HCT116 (cell line): ENCODE results near the gene TENM4. TPM values are rescaled to one million over a fixed set of nuclear protein-coding genes. Genes with fewer than 3 reads are reported as not detected.

Source experiments
- ATAC-seq: fragments of 200-7000 bp; cut with Tn5 transposase; 2 replicates; pipeline ENCODE4 v1.9.1; 2020; ENCODE audit warnings: mild to moderate bottlenecking, moderate library complexity
- BruUV-seq: library from RNA; stranded (reverse); fragments of 400-500 nt; replicated peaks from 2 replicates; lab custom pipeline; 2021; lab: Mats Ljungman, UMichigan
- CTCF ChIA-PET: fragments of 300-600 bp; sonication (Branson Sonifier 250); formaldehyde crosslinking; loops from one replicate; lab custom pipeline; 2021; ENCODE audit warnings: antibody characterized with exemption; lab: Charles Lee
- POLR2A ChIA-PET: fragments of 300-600, 350-600 bp; sonication (Branson Sonifier 250); formaldehyde crosslinking; loops from one replicate; lab custom pipeline; 2021; ENCODE audit warnings: antibody characterized with exemption; lab: Charles Lee
- RAD21 ChIA-PET, 2 experiments: fragments of 300-600 bp; sonication (Branson Sonifier 250); formaldehyde crosslinking; loops; one replicate each; lab custom pipeline; 2023; ENCODE audit warnings: low total read pairs in 2 of 2; ENCODE audit not compliant: uncharacterized antibody in 2 of 2, unreplicated experiment in 2 of 2, low non-redundant PET in 1 of 2; lab: Charles Lee
- DNase-seq: peaks from one replicate; pipeline ENCODE4 v3.0.0-alpha.2; 2010; ENCODE audit warnings: low read depth, low spot score
- H2AFZ ChIP-seq: fragments of 200-600 bp; shearing (Covaris generic), sonication (generic); 2 replicates; pipeline ENCODE4 v1.6.1; 2017; ENCODE audit warnings: low read depth, mixed run types, mixed read lengths, antibody characterized with exemption, low read length; ENCODE audit not compliant: poor library complexity, severe bottlenecking
- H3K27ac ChIP-seq: 2 replicates; pipeline ENCODE4 v1.5.1; 2012; ENCODE audit warnings: low read depth, low read length
- H3K27me3 ChIP-seq: fragments of 200-600 bp; sonication (generic); 2 replicates; pipeline ENCODE4 v1.6.1; 2016; ENCODE audit warnings: mixed run types, low read length, mixed read lengths; ENCODE audit not compliant: insufficient read depth
- H3K36me3 ChIP-seq, 2 experiments: fragments of 200-500 bp in 1 of 2; fragments of 200-600 bp in 1 of 2; sonication (Bioruptor generic) in 1 of 2; sonication (generic) in 1 of 2; 2 replicates each; pipeline versions ENCODE4 v1.5.1 to v1.6.1; 2014 to 2016; ENCODE audit warnings: low read length in 2 of 2, inconsistent platforms in 1 of 2, mixed read lengths in 1 of 2, mixed run types in 1 of 2; ENCODE audit not compliant: insufficient read depth in 2 of 2, control insufficient read depth in 1 of 2
- H3K4me1 ChIP-seq, 2 experiments: fragments of 200-600 bp in 1 of 2; sonication (generic) in 1 of 2; 2 replicates each; pipeline versions ENCODE4 v1.5.1 to v1.6.1; 2012 to 2017; ENCODE audit warnings: low read length in 2 of 2, inconsistent platforms in 1 of 2, mild to moderate bottlenecking in 1 of 2, mixed read lengths in 1 of 2, mixed run types in 1 of 2, moderate library complexity in 1 of 2; ENCODE audit not compliant: insufficient read depth in 2 of 2, control insufficient read depth in 1 of 2
- H3K4me2 ChIP-seq: fragments of 200-600 bp; sonication (generic); 2 replicates; pipeline ENCODE4 v1.6.1; 2017; ENCODE audit warnings: mixed run types, low read length, mixed read lengths
- H3K4me3 ChIP-seq, 2 experiments: fragments of 200-600 bp in 1 of 2; sonication (generic) in 1 of 2; replicated peaks in 1 of 2; 2 replicates each; pipeline ENCODE4 v1.5.1; 2011 to 2016; ENCODE audit warnings: low read length in 2 of 2, control low read depth in 1 of 2, low read depth in 1 of 2, mild to moderate bottlenecking in 1 of 2, mixed read lengths in 1 of 2, mixed run types in 1 of 2
- H3K79me2 ChIP-seq: fragments of 200-600 bp; sonication (generic); 2 replicates; pipeline ENCODE4 v1.6.1; 2017; ENCODE audit warnings: mild to moderate bottlenecking, mixed run types, low read length, moderate library complexity, mixed read lengths; ENCODE audit not compliant: insufficient read depth
- H3K9ac ChIP-seq: fragments of 200-600 bp; sonication (generic); 2 replicates; pipeline ENCODE4 v1.6.1; 2016; ENCODE audit warnings: low read length, mixed read lengths
- H3K9me2 ChIP-seq: fragments of 200-600 bp; sonication (generic), shearing (Covaris generic); 2 replicates; pipeline ENCODE4 v1.6.1; 2017; ENCODE audit warnings: mixed run types, mild to moderate bottlenecking, moderate library complexity; ENCODE audit not compliant: insufficient read depth
- H3K9me3 ChIP-seq, 2 experiments: fragments of 200-500 bp in 1 of 2; fragments of 200-600 bp in 1 of 2; sonication (Bioruptor generic) in 1 of 2; sonication (generic) in 1 of 2; 2 replicates each; pipeline ENCODE4 v1.6.1; 2014 to 2017; ENCODE audit warnings: low read length in 2 of 2, mixed read lengths in 2 of 2, inconsistent platforms in 1 of 2, low read depth in 1 of 2, mild to moderate bottlenecking in 1 of 2, mixed run types in 1 of 2, moderate library complexity in 1 of 2; ENCODE audit not compliant: control insufficient read depth in 1 of 2, insufficient read depth in 1 of 2
- H4K20me1 ChIP-seq: fragments of 200-600 bp; sonication (generic), shearing (Covaris generic); 2 replicates; pipeline ENCODE4 v1.6.1; 2017; ENCODE audit warnings: mixed run types, mild to moderate bottlenecking, moderate library complexity; ENCODE audit not compliant: insufficient read depth
- CEBPB ChIP-seq: IDR thresholded peaks from 2 replicates; pipeline ENCODE4 v1.6.1; 2012; ENCODE audit warnings: low read depth
- ELF1 ChIP-seq: IDR thresholded peaks from 2 replicates; pipeline ENCODE4 v1.6.1; 2012; ENCODE audit warnings: low read depth, borderline replicate concordance
- JUND ChIP-seq: IDR thresholded peaks from 2 replicates; pipeline ENCODE4 v1.6.1; 2012
- REST ChIP-seq: IDR thresholded peaks from 2 replicates; pipeline ENCODE4 v1.6.1; 2012; ENCODE audit warnings: low read depth
- SIN3A ChIP-seq: IDR thresholded peaks from 2 replicates; pipeline ENCODE4 v1.6.1; 2012; ENCODE audit warnings: low read depth
- ZBTB33 ChIP-seq: IDR thresholded peaks from 2 replicates; pipeline ENCODE4 v1.6.1; 2011; ENCODE audit warnings: mild to moderate bottlenecking, low read length, moderate library complexity; ENCODE audit not compliant: insufficient replicate concordance; ENCODE audit errors: extremely low read depth
- intact Hi-C: fragments of 100-400 bp; cut with micrococcal nuclease; formaldehyde crosslinking; loops from 2 replicates; pipeline ENCODE4 v1.10.0; 2022
- total RNA-seq: library from RNA; stranded (reverse); gene quantifications from one replicate; pipeline ENCODE4 v1.2.1, GENCODE V29; 2021; ENCODE audit not compliant: unreplicated experiment

Gene TENM4
- total RNA-seq, 1 experiment from 2014 or later, result 0.05 TPM

- no peak overlapping the region for H3K4me2 ChIP-seq
- no peak overlapping the region for H3K27ac ChIP-seq
- H3K36me3 ChIP-seq, result no peaks in the 10 kb centered on the region
- no peaks in the 10 kb centered on the region for H3K9me3 ChIP-seq
- H3K27me3 ChIP-seq, result peaks cover 36% of the 10 kb centered on the region
- TF ChIP-seq REST, result peak; percentile 68
- no peak for TF ChIP-seq SIN3A
- ChIA-PET CTCF (no interaction called here), POLR2A (no interaction called here), RAD21 (no interaction called here)
- H2AFZ ChIP-seq, result no peak overlapping the region
- H3K4me1 ChIP-seq, result no peaks in the 10 kb centered on the region
- intact Hi-C loops, result no loop called here
- no peak overlapping the region for H3K9ac ChIP-seq
- H4K20me1 ChIP-seq, result no peaks in the 10 kb centered on the region
- DNase-seq (no peak), ATAC-seq (no peak)
- H3K4me3 ChIP-seq, result no peak overlapping the region
- no TSS peak for BruUV-seq
- H3K79me2 ChIP-seq, result no peaks in the 10 kb centered on the region
- no peaks in the 10 kb centered on the region for H3K9me2 ChIP-seq
These were observed 580.0 kb downstream of the TENM4 start for GRCh38 chr11:78860720-78861422.

GRCh38 chr11:78857688-78858087 is 583.1 kb downstream of the TENM4 start:
- TF ChIP-seq ZBTB33 (no peak), JUND (no peak), ELF1 (no peak), CEBPB (no peak), REST (no peak)
- TF ChIP-seq, all 23 proteins: peak for 0
- Histone ChIP-seq H3K36me3 (no peaks in the 10 kb centered on the region), H3K4me1 (no peaks in the 10 kb centered on the region), H2AFZ (no peak overlapping the region), H3K9me2 (no peaks in the 10 kb centered on the region), H3K9me3 (no peaks in the 10 kb centered on the region), H3K27ac (no peak overlapping the region), H3K79me2 (no peaks in the 10 kb centered on the region), H3K9ac (no peak overlapping the region), H3K4me2 (no peak overlapping the region), H3K27me3 (peaks cover 55% of the 10 kb centered on the region), H3K4me3 (no peak overlapping the region), H4K20me1 (no peaks in the 10 kb centered on the region)
- no peak for ATAC-seq
- intact Hi-C loops, result no loop called here
- DNase-seq, result no peak
- RAD21 ChIA-PET, result no interaction called here
- CTCF ChIA-PET, result no interaction called here
- POLR2A ChIA-PET, result no interaction called here
- BruUV-seq, result no TSS peak
